Kidney glomerular epithelial cell (primary cell): ENCODE data around the gene GLIS1.

Experiments
- DNase-seq: peaks from one replicate; lab custom pipeline; 2025; lab: John Stamatoyannopoulos, UW

GLIS1 gene

DNA sequence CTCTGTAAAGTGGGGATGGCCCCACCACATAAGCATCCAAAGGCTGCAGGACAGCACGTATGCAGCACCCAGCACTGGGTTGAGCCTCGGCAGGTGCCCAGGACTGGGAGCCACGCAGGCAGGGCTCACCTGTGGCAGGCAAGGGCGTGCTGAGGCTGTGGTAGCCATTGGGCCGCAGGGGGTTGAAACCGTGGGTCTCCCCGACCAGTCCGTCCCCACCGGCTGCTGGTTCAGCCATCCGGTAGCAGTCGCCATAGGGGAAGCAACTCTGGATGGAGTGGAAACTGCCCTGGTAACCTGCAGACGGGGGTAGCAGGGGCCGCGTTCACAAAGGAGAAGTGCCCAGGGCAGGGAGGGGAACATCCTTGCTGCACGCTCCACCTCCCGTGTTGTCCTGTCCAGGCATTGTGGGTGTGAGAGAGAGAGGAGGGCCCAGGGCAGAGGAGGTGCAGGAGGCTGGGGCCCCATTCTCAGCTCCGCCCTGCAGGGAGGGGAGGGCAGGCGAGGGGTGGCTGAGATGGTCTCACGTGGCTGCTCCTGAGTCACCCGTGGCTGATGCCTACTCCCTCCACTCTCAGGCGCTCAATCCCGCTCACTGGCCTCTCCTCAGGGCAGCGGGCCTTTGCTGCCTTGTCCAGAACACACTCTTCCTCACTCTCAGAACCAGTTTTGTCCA is 229.8 kb downstream of the GLIS1 start:
- peak; percentile 87 for DNase-seq

DNA sequence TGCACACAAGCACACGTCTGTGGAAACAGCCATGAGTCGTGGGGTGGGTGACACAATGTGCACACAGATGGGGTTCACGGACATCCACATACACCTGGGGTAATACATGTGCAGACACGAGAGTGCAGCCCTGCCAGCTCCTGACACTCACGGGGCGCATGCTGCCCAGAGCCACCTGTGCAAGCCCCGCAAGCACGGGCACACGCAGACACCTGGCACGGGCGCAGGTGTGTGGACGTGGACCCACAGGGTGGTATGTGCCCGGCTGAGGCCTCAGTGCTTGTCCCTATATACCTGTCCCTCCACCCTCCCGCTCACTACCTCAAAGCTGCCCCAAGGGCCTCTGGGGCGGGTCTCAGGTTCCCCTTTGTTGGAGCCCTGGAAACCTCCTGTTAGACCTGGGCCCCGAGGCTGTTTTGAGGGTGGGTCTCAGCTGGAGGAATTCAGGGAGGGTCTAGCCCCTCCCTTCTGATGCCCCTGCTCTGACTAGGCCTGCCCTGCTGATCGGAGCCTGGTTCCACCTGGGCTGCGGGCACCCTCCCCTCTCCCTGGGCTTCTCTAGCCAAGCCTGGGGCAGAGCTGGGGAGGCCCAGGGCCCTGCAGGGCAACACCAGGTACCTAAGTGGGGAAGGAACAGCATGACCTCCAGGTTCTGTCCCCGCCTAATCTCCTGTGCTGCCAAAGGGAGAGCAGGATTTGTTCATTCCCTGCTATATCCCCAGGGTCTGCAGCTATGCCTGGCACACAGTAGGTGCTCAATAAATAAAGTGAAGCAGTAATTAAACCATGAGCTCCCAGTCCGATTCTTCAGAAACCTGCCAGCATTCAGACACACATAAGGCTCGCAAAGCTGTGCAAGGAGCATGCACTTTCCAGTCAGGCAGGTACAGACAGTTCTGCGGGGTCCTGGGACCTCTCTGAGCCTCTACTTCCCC is 230.6 kb downstream of the GLIS1 start:
- DNase-seq, result no peak

DNA sequence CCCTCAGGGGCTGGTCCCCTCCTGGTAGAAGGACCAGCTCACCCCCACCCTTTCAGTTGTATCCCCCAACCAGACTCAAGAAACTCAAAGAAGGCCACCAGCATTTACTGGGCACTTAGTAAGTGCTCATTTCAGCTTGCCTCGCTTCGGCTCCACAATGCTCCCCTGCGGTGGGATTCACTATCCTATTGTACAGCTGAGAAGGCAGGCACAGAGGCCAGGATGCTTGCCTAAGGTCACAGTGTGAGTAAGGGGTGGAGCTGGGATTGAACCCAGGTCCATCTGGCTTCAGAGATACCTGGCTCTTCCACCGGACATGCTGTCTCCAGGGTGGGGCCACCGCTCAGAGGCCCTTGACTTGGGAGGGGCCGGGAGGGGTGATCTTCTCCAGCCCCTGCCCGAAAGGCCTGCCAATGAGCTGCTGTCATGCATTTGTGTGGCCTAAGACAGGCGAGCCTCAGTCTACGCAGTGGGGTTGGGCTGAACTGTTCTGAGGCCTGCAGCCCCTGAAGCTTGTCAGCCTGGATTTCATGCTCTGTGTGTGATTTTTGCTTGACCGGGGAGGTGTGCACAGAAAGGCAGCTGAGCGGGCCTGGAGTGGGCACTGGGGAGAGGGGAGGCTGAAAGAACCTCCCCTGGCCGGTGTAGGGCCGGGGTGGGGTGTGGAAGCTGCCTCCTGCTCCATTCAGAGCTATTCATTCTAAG is 231.7 kb downstream of the GLIS1 start:
- DNase-seq, result no peak

DNA sequence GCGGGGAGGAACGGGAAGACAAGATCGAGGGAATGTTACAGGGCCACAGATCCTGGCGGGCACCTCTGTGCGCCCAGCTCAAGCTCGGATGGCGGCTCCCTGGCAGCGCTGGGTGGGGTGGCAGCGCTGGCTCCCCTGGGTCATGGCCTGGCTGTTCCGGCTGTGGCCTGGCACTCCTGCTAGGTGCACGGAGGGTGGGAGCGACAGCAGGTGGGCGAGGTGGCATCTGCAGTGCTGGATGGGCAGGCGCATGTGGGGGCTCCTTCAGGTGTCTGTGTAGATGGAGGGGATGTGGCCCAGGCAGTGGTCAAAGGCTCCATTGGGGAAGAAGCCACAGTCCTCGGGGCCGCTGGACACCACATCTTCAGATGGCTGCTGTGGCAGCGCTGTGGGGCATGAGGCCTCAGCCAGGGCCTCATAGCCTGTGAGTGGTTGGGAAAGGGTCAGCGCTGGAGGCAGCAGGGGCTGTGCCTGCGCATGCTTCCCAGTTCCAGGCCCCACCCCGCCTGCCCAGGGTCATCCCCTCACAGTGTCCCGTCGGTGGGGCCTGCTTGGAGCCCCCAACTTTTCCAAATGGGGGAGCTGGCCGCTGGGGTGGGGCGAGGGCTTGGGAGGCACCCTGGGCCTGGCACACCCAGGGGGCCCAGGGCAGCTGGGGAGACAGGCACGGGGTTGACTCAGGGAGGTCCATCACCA is 232.5 kb downstream of the GLIS1 start:
- DNase-seq, result no peak

DNA sequence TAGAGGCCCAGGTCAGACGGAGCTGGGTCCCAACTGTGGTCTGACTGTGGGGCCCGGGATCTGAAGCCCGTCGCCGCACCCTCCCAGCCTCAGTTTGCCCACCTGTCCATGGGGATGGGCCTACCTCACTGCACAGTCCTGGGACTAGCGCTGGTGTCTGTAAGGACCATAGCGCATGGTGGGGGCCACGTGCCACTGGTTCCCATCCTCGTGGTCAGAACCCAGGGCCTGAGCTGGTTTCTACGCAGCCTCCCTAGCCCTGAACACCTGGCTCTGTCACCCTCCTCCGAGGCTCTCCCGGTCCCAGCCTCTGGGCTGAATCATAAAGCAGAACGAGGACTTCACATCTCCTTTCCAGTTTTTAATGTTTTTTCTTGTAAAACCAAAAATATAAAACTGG is 233.1 kb downstream of the GLIS1 start:
- no peak for DNase-seq

DNA sequence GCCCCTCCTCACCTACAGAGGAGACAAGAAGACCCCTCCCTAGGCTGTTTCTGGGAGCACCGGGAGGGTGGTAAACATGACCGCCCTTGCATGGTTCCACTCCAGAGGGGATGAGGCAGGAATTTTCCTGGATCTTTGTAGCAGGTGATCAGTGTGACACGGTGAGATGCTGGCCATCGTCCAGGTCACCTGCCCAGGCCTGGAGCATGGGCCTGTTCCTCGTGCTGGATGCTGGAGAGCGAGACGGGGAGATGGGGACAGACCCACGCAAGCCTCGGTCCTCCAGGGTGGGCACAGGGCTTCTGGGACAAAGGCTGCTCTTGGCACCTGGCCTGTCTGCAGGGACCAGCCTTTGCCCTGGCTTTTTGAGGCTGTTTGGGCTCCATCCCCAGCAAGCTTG is 233.6 kb downstream of the GLIS1 start:
- DNase-seq, result no peak

DNA sequence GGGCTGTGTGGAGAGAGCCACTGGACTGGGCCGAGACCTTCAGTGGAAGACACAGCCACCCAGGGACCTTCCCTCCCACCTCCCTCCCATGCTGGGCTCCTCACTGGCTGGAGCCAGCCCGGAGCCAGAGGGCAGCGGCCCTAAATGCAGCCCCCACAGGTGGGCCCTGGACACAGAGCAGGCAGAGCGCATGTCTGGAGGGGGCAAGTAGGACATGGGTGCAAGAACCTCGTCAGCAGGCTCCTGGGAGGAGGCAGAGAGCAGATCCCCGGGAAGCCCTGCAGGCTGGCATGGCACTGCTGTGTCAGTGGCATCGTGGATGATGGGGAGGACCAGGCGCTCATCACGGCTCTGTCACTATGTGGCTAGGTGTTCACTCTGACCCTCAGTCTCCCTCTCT is 234.1 kb downstream of the GLIS1 start:
- no peak for DNase-seq

DNA sequence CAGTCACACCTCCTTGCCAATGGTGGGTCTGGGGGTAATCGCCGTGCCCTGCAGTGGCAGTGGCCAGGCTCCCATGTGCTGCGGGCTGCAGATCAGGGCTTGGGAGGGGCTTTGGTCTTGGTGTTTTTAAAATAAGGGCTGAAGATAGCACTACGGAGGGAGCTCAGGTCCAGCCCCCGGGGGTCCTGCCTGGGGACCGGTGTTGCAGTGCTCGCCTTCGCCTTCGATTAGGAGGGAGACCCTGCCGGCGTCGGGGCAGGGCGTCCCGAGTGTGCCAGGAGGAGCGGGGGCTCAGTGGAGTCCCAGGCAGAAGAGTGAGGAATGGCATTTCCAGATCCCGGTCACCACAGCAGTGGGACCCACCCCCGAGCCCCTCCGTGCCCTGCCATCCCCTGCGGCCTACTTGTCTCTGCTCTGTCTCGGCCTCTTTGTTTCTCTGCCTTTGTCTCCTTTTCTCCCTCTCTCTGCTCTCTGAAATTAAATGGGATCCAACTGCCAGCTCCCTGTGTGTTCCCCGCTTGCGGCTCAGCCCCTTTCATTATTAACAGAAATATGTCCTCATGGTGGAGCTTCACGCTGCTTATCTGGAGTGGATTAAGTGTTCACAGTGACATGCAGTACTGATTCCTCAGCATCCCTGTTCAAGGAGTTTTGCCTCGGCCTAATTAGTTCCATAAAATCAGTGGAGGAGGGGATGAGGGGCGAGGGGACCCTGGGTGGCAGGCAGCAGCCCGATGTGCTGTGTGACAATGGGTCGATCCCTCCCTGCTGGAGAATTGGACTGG is 235.3 kb downstream of the GLIS1 start:
- no peak for DNase-seq

DNA sequence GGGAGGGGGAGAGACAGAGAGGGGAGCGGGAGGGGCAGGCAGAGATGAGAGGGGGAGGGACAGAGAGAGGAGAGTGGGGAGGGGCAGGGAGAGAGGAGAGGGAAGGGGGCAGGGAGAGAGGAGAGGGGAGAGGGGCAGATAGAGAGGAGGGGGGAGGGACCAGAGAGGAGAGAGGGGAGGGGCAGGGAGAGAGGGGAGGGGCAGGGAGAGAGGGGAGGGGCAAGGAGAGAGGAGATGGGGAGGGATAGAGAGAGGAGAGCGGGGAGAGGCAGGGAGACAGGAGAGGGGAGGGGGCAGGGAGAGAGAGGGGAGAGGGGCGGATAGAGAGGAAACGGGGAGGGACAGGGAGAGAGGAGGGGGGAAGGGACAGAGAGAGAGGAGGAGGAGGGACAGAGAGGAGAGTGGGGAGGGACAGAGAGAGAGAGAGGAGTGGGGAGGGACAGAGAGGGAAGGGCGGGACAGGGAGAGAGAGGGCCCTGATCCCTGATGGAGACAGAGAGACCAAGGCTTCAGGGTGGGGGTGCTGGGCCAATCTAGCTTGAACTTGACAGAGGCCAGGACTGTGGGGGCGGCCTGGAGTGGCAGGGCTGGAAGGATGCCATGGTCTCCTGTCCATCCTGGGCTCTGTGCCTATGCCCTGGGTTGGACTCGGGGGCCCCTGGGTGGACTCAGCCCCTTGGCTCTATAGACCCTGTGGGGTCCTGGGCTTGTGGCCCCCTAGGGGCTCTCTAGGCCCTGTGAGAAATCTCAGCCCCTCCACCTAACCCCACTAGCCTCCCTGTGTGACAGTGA is 236.1 kb downstream of the GLIS1 start:
- no peak for DNase-seq

DNA sequence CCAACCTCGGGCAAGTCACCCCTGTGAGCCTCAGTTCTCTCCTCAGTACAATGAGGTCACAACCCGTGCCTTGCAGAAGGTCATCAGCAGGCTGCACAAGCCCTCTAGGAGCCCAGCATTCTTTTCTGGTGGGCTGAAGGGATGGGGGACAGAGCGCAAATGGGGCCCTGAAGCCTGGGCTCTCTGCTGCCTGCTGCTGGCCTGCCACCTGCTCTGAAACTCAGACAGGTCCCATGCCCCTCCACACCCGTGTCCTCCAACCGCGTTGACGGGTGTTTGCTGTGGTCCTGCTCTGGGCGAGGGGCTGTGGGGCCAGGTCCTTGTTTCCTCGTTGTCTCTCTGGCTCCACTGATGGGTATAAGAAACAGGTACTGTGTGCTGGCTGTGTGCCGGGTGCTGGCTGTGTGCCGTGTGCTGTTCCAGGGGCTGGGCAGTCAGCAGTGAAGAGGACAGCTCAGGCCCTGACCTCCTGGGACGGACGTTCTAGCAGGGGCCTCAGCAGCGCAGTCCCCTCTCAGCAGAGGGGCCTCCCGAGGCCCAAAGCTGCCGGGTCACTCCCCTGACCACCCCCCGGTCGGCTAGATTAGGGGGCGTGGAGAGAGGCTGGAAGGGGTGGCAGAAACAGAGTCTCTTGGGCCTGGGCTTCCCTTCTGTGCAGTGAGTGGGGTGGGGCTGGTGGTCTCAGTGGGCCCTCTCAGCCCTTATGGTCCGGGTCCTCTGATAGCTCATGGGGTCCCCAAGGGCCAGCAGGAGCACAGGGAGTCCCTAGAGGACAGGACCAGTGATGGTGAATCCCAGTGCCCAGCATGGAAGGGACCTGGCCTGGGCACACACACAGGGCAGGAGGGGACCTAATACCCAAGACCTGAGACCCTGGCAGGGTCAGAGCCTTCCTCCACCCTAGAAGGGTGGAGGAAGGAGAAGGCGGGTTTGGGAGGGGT is 237.6 kb downstream of the GLIS1 start:
- no peak for DNase-seq

DNA sequence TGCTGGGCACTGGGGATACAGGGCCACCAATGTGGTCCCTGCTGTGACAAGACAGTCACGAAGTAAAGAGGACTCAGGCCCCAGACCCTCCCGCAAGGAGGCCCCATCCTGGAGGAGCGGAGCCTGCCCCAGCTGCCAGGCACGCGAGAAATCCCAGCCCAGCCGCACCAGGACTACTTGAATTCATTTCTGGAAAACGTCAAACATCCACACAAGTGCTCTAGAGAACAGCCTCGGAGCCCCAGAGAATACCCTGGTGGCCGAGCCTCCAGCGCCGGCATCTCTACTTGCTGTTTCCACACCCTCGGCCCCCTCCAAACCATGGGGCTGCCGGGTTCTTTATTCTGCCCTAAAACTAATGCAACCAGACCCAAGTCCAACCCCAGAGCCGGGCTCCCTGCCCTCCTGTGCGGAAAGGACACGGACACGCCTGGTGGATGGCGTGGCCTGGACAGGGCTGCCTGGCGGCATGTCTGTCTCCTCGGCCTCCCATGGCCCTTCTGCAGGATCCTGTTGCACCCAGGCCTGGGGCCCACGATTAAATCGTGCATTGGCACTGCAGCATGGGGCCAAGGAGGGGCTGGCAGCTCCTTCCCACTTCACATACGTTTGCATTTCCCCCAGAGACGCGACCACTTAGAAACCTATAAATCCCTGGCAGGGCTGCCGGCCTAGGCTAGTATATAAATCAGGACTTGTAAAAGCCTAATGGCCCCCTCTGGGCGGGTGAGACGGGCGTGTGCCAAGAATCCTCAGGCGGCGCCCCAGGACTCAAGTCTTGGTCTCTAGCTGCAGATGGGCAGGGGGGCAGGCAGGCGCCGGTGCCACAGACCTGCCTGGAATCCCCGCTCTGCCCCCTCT is 238.5 kb downstream of the GLIS1 start:
- DNase-seq, result no peak

DNA sequence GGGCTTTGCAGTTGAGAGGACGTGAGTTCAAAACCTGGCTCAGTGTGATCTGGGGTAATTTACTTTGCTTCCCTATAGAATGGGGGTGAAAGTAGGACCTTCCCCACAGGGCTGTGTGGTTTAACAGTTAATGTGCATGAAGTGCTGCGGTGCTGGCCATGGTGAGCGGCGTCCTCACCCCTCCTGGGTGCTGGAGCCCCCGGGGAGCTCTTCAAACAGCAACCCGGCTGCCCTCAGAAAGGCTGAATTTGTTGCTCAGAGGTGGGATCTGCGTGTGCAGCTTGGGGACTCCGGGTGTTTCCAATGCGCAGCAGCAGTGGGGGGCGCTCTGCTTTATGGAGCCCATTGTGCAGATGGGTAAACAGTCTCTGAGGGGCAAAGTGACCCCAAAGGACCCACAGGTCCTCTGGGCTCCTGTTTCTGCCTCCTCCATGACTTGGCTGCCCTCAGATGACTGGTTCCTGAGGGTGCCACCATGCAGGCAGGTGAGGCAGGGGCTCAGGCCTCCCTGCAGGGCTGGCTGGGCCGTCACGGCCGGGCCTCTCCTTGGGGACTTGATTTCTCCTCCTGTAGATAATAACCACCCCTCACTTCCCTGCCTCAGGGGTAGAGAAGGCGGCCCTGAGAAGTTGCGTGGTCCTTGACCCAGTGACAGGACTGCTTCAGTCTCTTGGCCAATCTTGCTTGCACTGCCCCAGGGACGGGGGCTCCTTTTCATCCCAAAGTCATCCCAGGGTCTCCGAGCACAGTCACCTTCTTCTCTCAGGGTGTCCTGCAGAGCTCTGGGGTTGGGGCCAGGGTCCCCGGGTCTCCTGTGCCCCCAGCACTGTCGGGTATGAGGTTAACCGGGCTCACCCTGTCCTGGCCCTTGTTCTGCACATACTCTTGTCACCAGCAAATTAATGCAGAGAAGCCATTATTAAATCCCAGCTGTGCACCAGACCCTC is 239.4 kb downstream of the GLIS1 start:
- no peak for DNase-seq

DNA sequence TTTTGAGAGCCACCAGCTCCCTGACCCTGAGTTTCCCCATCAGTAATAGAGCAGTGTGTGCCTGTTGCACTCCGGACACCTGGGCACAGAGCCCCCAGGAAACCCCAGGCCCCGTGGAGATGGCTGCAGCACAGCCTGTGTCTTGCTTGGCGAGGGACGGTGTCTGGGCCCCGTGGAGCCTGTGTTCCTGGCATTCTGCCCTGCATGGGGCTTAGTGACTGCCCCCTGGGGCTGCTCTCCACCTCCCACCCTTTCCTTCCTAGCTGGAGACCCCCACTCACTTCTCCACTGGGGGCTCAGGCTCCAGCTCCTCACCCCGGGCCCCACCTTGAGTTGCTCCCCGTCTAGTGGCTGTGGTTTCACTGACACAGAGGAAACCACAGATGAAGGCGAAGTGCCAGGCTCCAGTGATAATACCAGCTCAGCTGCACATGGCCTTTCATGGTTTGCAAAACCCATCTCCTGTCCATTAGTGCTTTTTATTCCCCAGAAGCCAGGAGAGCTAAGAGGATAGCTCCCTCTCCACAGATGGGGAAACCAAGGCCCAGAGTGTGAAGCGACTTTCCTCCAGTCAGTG is 240.3 kb downstream of the GLIS1 start:
- no peak for DNase-seq

DNA sequence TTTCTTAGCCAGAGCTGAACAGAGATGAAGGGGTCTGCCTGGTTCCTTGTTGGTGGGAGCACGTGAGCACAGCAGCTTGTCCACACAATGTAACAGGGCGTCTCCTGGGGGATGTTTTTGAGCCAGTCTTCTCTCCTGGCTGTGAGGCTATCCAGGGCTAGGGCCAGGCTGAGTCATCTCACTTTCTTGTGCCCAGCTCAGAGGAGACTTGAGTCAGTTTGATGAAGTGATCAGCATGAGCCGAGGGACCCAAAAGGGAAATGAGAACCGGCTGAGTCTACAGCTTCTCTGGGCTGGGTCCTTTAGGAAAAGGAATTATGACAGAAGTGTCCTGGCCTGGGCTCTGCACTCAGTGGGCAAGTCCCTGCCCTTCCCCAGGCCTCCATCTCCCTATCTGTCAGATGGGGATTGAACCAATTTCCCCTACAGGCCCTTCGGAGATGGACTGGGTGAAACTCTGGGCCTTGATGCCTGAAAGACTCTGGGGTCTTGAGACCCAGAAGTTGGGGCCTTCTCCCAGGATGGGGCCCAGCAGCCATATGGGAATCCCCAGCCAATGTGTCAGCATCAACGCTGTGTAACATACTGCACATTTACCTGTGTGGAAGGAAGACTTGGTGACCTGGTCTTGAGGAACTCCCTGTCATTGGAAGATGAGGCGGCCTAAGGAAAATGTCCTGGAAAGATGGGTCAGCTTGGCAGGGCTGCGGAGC is 243.2 kb downstream of the GLIS1 start:
- DNase-seq, result no peak

DNA sequence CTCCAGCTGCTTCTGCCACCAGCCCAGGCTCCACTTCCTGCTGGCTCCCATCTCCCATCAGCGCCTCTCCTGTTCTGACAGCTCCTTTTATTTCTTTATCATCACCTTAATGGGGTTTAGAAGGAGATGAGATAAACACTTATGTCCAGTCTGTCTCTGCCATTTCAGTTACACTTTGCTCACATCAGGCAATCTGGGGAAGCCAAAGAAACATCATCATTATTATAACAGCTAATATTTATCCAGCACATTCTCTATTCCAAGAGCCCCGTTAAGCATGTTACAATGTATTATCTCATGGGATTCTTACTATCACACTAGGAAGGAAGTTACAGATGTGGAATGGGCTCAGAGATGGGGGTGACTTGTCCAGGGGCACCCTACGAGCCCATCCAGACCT is 248.6 kb downstream of the GLIS1 start:
- no peak for DNase-seq

DNA sequence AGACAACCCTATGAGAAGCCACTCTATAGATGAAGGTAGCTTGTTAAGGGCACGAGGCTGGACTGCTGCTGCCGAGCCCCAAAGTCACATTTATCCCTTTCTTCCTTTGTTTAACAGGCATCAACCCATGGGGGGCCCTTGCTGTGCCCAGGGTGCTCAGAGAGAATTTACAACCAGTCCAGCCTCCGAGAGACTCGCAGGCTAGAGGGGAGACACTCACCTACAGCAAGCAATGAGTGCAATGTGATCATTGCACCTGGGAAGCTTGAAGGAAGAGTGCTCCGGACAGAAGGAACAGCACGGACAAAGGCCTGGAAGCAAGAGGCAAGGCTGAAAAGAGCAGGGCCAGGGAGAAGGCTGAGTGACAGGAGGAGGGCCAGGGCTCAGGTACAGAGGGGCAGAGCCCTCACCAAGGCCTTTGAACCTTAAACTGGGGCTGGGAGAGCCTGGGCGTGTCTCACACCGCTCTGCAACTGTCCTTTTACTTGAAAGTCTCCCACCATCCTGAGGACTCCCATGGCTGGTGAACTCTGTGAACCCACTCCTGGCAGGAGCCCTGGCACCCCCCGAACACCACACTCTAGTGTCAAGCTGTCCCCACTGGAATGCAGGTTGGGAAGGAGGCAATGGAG is 252.5 kb downstream of the GLIS1 start:
- DNase-seq, result no peak
